RPMI7951 (cell line): ENCODE data around the gene MORN5. TPM values are rescaled to one million over a fixed set of nuclear protein-coding genes. Genes with fewer than 3 reads are reported as not detected.

ENCODE experiments used
- DNase-seq: peaks from one replicate; pipeline ENCODE4 v3.0.0-alpha.2; 2012; ENCODE audit warnings: low read depth
- total RNA-seq: library from RNA; depleted of rRNA; stranded (reverse); fragments of >200 nt; shearing (Covaris generic); gene quantifications from 2 replicates; pipeline ENCODE4 v1.2.3, GENCODE V29; 2014

Gene MORN5
- total RNA-seq, 1 experiment from 2014 or later = not detected

- no peak for DNase-seq
Observed at GRCh38 chr9:122143296-122143695, 16.4 kb upstream of the MORN5 start.

GRCh38 chr9:122143876-122144405 is 15.8 kb upstream of the MORN5 start:
- DNase-seq = no peak

GRCh38 chr9:122144836-122145591 is 14.7 kb upstream of the MORN5 start:
- no peak for DNase-seq

- DNase-seq = no peak
Observed at GRCh38 chr9:122145592-122145863, 14.2 kb upstream of the MORN5 start.

GRCh38 chr9:122151267-122151828 is 8.4 kb upstream of the MORN5 start:
- DNase-seq = no peak

GRCh38 chr9:122155796-122156195 is 3.9 kb upstream of the MORN5 start:
- DNase-seq = no peak

- peak; percentile 50 for DNase-seq
Observed at GRCh38 chr9:122158202-122158601, 1.5 kb upstream of the MORN5 start.

- no peak for DNase-seq
Observed at GRCh38 chr9:122159925-122160246, 178 bp downstream of the MORN5 start.

GRCh38 chr9:122162415-122162814 is 2.7 kb downstream of the MORN5 start:
- DNase-seq = no peak

GRCh38 chr9:122164286-122164685 is 4.6 kb downstream of the MORN5 start:
- DNase-seq = no peak

- DNase-seq = no peak
Observed at GRCh38 chr9:122168356-122168755, 8.6 kb downstream of the MORN5 start.

GRCh38 chr9:122172131-122172530 is 12.4 kb downstream of the MORN5 start:
- DNase-seq = no peak

GRCh38 chr9:122173670-122174069 is 14.0 kb downstream of the MORN5 start:
- DNase-seq = no peak

- no peak for DNase-seq
Observed at GRCh38 chr9:122176916-122177315, 17.2 kb downstream of the MORN5 start.

GRCh38 chr9:122179054-122179689 is 19.5 kb downstream of the MORN5 start:
- no peak for DNase-seq

- DNase-seq = peak; percentile 48
Observed at GRCh38 chr9:122179690-122180074, 20.0 kb downstream of the MORN5 start.

GRCh38 chr9:122180633-122181032 is 20.9 kb downstream of the MORN5 start:
- DNase-seq = peak; percentile 78

GRCh38 chr9:122183501-122183900 is 23.8 kb downstream of the MORN5 start:
- DNase-seq = no peak

GRCh38 chr9:122184551-122184950 is 24.8 kb downstream of the MORN5 start:
- no peak for DNase-seq

GRCh38 chr9:122186301-122186700 is 26.6 kb downstream of the MORN5 start:
- no peak for DNase-seq

- no peak for DNase-seq
Observed at GRCh38 chr9:122186777-122187470, 27.2 kb downstream of the MORN5 start.

GRCh38 chr9:122188369-122188768 is 28.7 kb downstream of the MORN5 start:
- no peak for DNase-seq
